Nephron (organoid): Measurements from ENCODE around the gene NCEH1.
A peak's percentile ranks its signal among the peaks of the same experiment; 100 is the strongest.

Experiments
- H3K27ac Mint-ChIP-seq, 3 experiments: 2 replicates each; pipeline ENCODE4 v1.8.0; 2020; ENCODE audit warnings: mixed read lengths in 3 of 3, mild to moderate bottlenecking in 2 of 3, moderate library complexity in 1 of 3
- H3K27me3 Mint-ChIP-seq: 2 replicates; pipeline ENCODE4 v1.8.0; 2021; ENCODE audit warnings: low read depth, mild to moderate bottlenecking, moderate library complexity, mixed read lengths
- H3K36me3 Mint-ChIP-seq: 2 replicates; pipeline ENCODE4 v1.8.0; 2020; ENCODE audit warnings: low read depth, mixed read lengths
- H3K4me1 Mint-ChIP-seq: 2 replicates; pipeline ENCODE4 v1.8.0; 2020; ENCODE audit warnings: mixed read lengths
- H3K4me3 Mint-ChIP-seq, 3 experiments: 2 replicates each; pipeline ENCODE4 v1.8.0; 2020; ENCODE audit warnings: mild to moderate bottlenecking in 3 of 3, mixed read lengths in 3 of 3, moderate library complexity in 2 of 3
- H3K9me3 Mint-ChIP-seq: 2 replicates; pipeline ENCODE4 v1.8.0; 2020; ENCODE audit warnings: mixed read lengths
- TF ChIP-seq, protein P1 (sequence below), 3 experiments: fragments of 200-600 bp; sonication (generic); IDR thresholded peaks; one replicate each; pipeline ENCODE4 v1.5.0; 2021; ENCODE audit warnings: antibody characterized with exemption in 3 of 3; ENCODE audit not compliant: unreplicated experiment in 3 of 3

NCEH1 gene

DNA sequence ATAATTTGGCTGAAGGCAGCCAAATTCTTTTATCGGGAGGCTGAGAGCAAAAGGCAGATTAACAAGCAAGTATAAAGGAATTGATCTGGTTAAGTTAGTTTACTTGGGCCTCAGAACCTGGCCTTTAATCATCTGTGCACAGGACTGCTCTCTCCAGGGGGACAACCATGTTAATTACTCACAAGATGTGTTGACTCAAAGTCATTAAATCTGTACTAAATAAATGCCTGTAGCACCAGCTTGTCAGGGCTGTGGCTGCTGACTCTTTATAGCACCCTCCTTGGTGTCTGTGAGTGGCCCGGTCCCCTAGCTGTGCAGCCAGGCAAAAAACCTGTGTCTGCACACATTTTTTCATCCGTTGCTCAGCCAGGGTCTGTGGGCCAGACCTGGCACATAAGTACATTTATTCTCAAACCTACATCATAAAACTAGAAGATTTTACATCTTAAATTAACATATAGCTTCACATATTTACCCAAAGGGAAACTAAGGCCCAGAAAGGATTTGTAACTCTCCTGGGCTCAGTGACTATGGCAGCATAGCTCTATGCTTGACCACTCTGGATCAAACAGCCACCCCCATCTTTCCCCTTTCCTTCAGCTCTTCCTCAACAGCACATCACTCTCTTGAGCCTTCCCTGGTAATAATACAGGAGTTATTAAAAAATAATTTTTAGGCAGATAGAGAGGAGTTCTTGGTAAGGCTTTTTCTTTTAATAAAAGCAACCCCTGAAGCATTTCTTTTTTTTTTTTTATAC, 51.4 kb downstream of the NCEH1 start:
- peak overlapping the region; percentile 80 to 94 (median 91) for H3K27ac Mint-ChIP-seq
- TF ChIP-seq, protein P1, sequence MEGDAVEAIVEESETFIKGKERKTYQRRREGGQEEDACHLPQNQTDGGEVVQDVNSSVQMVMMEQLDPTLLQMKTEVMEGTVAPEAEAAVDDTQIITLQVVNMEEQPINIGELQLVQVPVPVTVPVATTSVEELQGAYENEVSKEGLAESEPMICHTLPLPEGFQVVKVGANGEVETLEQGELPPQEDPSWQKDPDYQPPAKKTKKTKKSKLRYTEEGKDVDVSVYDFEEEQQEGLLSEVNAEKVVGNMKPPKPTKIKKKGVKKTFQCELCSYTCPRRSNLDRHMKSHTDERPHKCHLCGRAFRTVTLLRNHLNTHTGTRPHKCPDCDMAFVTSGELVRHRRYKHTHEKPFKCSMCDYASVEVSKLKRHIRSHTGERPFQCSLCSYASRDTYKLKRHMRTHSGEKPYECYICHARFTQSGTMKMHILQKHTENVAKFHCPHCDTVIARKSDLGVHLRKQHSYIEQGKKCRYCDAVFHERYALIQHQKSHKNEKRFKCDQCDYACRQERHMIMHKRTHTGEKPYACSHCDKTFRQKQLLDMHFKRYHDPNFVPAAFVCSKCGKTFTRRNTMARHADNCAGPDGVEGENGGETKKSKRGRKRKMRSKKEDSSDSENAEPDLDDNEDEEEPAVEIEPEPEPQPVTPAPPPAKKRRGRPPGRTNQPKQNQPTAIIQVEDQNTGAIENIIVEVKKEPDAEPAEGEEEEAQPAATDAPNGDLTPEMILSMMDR (IDR thresholded peaks at IDR 0.05; ENCODE audit: unreplicated experiment in 3 of 3): no peak
- H3K27me3 Mint-ChIP-seq: no peaks in the 10 kb centered on the region
- no peak overlapping the region for H3K4me3 Mint-ChIP-seq
- peaks cover 13% of the 10 kb centered on the region for H3K4me1 Mint-ChIP-seq
- H3K9me3 Mint-ChIP-seq: peaks cover 13% of the 10 kb centered on the region
- no peaks in the 10 kb centered on the region for H3K36me3 Mint-ChIP-seq

GRCh38 chr3:172658344-172659245, 52.3 kb downstream of the NCEH1 start:
- Mint-ChIP-seq H3K27ac (peak overlapping the region; percentile 80 to 94 (median 91)), H3K4me1 (peaks cover 13% of the 10 kb centered on the region), H3K36me3 (no peaks in the 10 kb centered on the region), H3K27me3 (no peaks in the 10 kb centered on the region), H3K4me3 (no peak overlapping the region), H3K9me3 (peaks cover 10% of the 10 kb centered on the region)
- TF ChIP-seq, protein P1 (IDR thresholded peaks at IDR 0.05; ENCODE audit: unreplicated experiment in 3 of 3): no peak

DNA sequence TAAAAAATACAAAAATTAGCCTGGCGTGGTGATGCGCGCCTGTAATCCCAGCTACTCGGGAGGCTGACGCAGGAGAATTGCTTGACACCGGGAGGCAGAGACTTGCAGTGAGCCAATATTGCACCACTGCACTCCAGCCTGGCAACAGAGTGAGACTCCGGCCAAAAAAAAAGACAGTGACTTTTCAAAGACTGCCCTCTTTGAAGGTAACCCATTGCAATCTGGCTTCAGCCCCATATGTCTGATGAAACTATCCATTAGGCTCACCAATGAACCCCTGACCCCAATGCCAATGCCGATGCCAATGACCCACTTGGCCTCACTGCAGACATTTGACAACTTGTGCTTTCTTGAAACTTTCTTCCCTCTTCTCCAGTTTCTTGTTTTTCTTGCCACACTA, 54.3 kb downstream of the NCEH1 start:
- H3K36me3 Mint-ChIP-seq: no peaks in the 10 kb centered on the region
- TF ChIP-seq, protein P1 (IDR thresholded peaks at IDR 0.05; ENCODE audit: unreplicated experiment in 3 of 3): no peak
- peaks cover 5% of the 10 kb centered on the region for H3K9me3 Mint-ChIP-seq
- no peak overlapping the region for H3K27ac Mint-ChIP-seq
- H3K27me3 Mint-ChIP-seq: no peaks in the 10 kb centered on the region
- peaks cover 13% of the 10 kb centered on the region for H3K4me1 Mint-ChIP-seq
- no peak overlapping the region for H3K4me3 Mint-ChIP-seq

- H3K27ac Mint-ChIP-seq: no peak overlapping the region
- peaks cover 13% of the 10 kb centered on the region for H3K4me1 Mint-ChIP-seq
- no peaks in the 10 kb centered on the region for H3K27me3 Mint-ChIP-seq
- H3K36me3 Mint-ChIP-seq: no peaks in the 10 kb centered on the region
- H3K4me3 Mint-ChIP-seq: no peak overlapping the region
- TF ChIP-seq, protein P1 (IDR thresholded peaks at IDR 0.05; ENCODE audit: unreplicated experiment in 3 of 3): no peak
- peaks cover 5% of the 10 kb centered on the region for H3K9me3 Mint-ChIP-seq
Measured at GRCh38 chr3:172655388-172655787, 55.5 kb downstream of the NCEH1 start.

- TF ChIP-seq, protein P1 (IDR thresholded peaks at IDR 0.05; ENCODE audit: unreplicated experiment in 3 of 3): no peak
- Mint-ChIP-seq H3K4me1 (peaks cover 19% of the 10 kb centered on the region), H3K27me3 (no peaks in the 10 kb centered on the region), H3K36me3 (no peaks in the 10 kb centered on the region), H3K9me3 (peaks cover 5% of the 10 kb centered on the region), H3K27ac (peak overlapping the region in 1 of 3 experiments; percentile 32), H3K4me3 (no peak overlapping the region)
Measured at GRCh38 chr3:172654470-172654869, 56.4 kb downstream of the NCEH1 start.
